Aorta (tissue), 5 donors: ENCODE data around the gene IL17C. TPM values are rescaled to one million over a fixed set of nuclear protein-coding genes. Genes with fewer than 3 reads are reported as not detected.

Experiments
- ATAC-seq: fragments of 200-7000 bp; cut with Tn5 transposase; one replicate; pipeline ENCODE4 v1.9.1; 2022; ENCODE audit warnings: moderate library complexity; ENCODE audit not compliant: low FRiP score
- DNase-seq, 2 donors: peaks; one replicate each; pipeline ENCODE4 v3.0.0-alpha.2; 2020
- H3K27ac ChIP-seq, 2 donors: one replicate each; pipeline ENCODE4 v1.5.1; 2013; ENCODE audit warnings: low read length in 2 of 2, mild to moderate bottlenecking in 2 of 2, moderate library complexity in 2 of 2, control low read depth in 1 of 2, inconsistent platforms in 1 of 2, low read depth in 1 of 2
- H3K27me3 ChIP-seq, 2 donors: one replicate each; pipeline ENCODE4 v1.6.1; 2013; ENCODE audit warnings: control low read depth in 1 of 2, low read length in 1 of 2, mild to moderate bottlenecking in 1 of 2, moderate library complexity in 1 of 2; ENCODE audit not compliant: insufficient read depth in 2 of 2, control insufficient read depth in 1 of 2
- H3K36me3 ChIP-seq, 2 donors: one replicate each; pipeline ENCODE4 v1.6.1; 2013; ENCODE audit warnings: control low read depth in 1 of 2, low read length in 1 of 2, mild to moderate bottlenecking in 1 of 2; ENCODE audit not compliant: insufficient read depth in 2 of 2, control insufficient read depth in 1 of 2
- H3K4me1 ChIP-seq, 2 donors: one replicate each; pipeline ENCODE4 v1.6.1; 2013; ENCODE audit warnings: low read length in 2 of 2, control low read depth in 1 of 2, mild to moderate bottlenecking in 1 of 2, moderate library complexity in 1 of 2; ENCODE audit not compliant: insufficient read depth in 2 of 2, control insufficient read depth in 1 of 2
- H3K4me3 ChIP-seq, 2 donors: one replicate each; pipeline ENCODE4 v1.5.1; 2013; ENCODE audit warnings: low read length in 2 of 2, control low read depth in 1 of 2, mild to moderate bottlenecking in 1 of 2
- H3K9me3 ChIP-seq: one replicate; pipeline ENCODE4 v1.6.1; 2013; ENCODE audit warnings: mild to moderate bottlenecking, low read length; ENCODE audit not compliant: control insufficient read depth
- WGBS, 2 donors: extraction: QIAGEN DNeasy Blood & Tissue Kit; methylation state at CpG; one replicate each; pipeline ENCODE4 v1.1.7; 2013; 5-methylcytosine and 5-hydroxymethylcytosine counted together
- intact Hi-C, 2 donors: fragments of 100-400 bp; cut with DNase I; formaldehyde crosslinking; loops; one replicate each; pipeline versions ENCODE4 v1.14.2 to v1.15.0; 2022
- polyA plus RNA-seq, 2 donors: library from polyadenylated mRNA; stranded (reverse); fragments of 200-250 nt; gene quantifications; one replicate each; pipeline ENCODE4 v1.2.3, GENCODE V29; 2013
- total RNA-seq, 2 donors: library from RNA; stranded (reverse); fragmentation: NEBNext Ultra II Directional; extraction: Animal tissue kit (Norgen Biotek cat#: 25700); gene quantifications; one replicate each; pipeline ENCODE4 v1.2.1, GENCODE V29; 2021
- donor health status: healthy with polysubstance abuse.
- donor health status: Bipolar disorder and iron deficiency.
- donor health status: DM: no; HTN: no; CAD: no.
- donor health status: DM: no; HTN: no; CAD: no.
- donor health status: DM: yes; HTN: yes; CAD: no.

Gene IL17C
- total and polyA plus RNA-seq, 4 donors = not detected

DNA sequence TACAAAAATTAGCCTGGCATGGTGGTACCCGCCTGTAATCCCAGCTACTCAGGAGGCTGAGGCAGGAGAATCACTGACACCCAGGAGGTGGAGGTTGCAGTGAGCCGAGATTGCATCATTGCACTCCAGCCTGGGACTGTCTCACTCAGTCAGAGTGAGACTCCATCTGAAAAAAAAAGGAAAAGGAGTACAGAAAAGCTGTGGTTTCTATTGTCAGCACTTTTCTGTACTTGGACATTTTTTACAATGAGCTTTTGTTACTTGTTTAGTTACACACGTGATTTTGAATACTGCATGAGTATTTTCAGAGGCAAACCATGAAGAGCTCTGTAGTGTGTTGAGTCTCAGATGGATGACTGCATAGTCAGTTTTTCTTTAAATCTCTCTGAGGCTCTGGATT lies 41.9 kb upstream of the IL17C start:
- no peak overlapping the region for H3K4me3 ChIP-seq
- peaks cover 3 to 18% of the 10 kb centered on the region in 2 donors for H3K36me3 ChIP-seq
- no peak for DNase-seq
- H3K9me3 ChIP-seq = no peaks in the 10 kb centered on the region
- H3K4me1 ChIP-seq = no peaks in the 10 kb centered on the region
- H3K27me3 ChIP-seq = no peaks in the 10 kb centered on the region
- no peak overlapping the region for H3K27ac ChIP-seq
- WGBS, 2 donors = 79 to 92% methylated on average over 3 of the region's 3 CpGs
- intact Hi-C loops = no loop called here
- no peak for ATAC-seq

DNA sequence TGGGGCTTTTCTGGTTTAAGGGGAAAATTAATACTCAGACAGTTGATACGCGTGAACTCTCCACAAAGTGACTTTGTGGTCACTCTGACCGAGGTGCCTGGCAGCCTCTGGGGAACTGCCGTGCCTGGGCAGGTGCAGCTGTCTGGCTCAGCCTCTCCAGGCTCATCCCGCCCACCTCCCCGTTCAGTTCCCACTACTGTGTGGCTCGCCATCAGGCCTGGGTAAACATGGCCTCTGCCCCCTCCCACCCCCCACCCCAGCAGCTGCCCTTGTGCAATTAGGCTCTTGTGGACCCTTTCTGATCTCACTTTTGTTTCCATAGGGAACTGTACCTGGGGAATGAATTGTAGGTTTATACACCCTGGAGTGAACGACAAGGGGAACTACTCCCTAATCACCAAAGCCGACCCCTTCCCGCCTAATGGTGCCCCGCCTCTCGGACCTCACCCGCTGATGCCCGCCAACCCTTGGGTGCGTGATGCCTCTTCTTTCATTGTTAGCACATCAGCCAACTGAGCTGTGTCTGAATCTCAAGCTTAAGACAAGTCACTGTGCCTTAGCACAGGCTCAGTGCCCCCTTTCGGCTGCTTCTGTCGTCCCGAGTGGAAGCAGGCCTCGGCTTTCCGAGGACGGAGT lies 40.4 kb upstream of the IL17C start:
- DNase-seq = no peak
- no peak for ATAC-seq
- H3K9me3 ChIP-seq = no peaks in the 10 kb centered on the region
- H3K27me3 ChIP-seq = no peaks in the 10 kb centered on the region
- no peak overlapping the region for H3K27ac ChIP-seq
- H3K36me3 ChIP-seq = peaks cover 3 to 15% of the 10 kb centered on the region in 2 donors
- H3K4me3 ChIP-seq = no peak overlapping the region
- 86 to 87% methylated on average over 21 of the region's 21 CpGs for WGBS, 2 donors
- no peaks in the 10 kb centered on the region for H3K4me1 ChIP-seq
- intact Hi-C loops = no loop called here

DNA sequence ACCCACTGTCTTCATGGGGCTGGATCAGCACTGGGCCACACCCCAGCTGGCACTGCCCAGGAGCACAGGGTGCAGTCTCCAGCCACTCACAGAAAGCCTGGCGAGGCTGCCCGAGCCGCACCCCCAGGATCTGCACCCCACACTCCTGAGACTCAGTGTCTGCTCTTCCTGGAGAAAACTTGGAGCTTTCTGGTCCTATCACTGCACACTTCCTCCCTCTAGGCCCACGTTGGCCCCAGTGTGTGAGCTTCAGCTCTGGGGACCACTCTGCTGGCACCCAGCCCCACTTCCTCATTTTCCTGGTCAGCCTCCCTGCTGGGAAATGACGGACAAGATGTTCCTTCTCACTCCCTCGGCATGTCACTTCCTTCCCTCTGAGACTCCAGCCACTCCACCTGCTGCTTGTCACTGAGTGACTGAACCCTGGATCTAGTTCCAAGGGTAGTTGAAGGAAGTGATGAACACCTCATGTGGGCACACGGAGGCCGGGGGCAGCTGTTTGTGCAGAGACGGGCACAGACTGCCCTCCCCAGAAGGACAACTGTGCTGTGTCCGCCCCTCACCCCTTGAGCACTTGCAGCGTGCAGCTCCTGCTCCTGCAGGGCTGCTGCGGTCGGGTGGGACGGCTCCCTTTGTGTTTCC lies 39.2 kb upstream of the IL17C start:
- Histone ChIP-seq H3K36me3 (peaks cover 3 to 13% of the 10 kb centered on the region in 2 donors), H3K27ac (no peak overlapping the region), H3K4me3 (no peak overlapping the region), H3K4me1 (no peaks in the 10 kb centered on the region), H3K9me3 (no peaks in the 10 kb centered on the region), H3K27me3 (no peaks in the 10 kb centered on the region)
- ATAC-seq (peak; percentile 69), DNase-seq (peak in 1 of 2 donors; percentile 94)
- intact Hi-C loops = no loop called here
- WGBS, 2 donors = 81 to 88% methylated on average over 14 of the region's 14 CpGs

DNA sequence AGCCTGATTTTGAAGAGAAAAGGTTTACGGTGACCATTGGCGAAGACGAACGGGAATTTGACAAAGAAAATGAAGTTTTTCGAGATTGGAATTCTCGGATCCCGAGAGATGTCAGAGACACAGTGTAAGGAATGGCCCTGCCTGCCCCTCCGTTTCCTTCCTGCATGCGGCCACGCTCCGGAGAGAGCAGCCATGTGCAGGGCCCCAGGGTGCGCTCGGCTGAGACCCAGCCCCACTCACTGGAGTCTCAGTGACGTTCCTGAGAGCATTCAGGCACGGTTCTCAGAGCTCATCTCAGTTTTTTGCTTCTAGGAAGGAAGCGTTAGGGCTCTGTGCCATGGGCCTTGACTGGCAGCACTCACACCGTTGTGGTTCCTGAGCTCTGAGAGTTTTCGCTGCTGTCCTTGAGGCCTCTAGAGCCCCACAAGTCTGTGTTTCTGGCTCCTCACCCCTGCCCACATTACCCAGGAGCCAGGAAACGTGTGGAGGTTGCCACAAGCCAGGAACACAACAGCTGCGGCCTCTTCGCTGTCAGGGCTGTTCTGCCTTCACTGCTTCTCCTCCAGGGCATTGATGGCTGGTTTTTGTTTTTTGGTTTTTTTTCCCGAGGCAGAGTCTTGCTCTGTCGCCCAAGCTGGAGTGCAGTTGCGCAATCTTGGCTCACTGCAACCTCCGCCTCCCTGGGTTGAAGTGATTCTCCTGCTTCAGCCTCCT lies 38.4 kb upstream of the IL17C start:
- Histone ChIP-seq H3K27ac (no peak overlapping the region), H3K4me3 (no peak overlapping the region), H3K27me3 (no peaks in the 10 kb centered on the region), H3K9me3 (no peaks in the 10 kb centered on the region), H3K36me3 (peaks cover 3 to 13% of the 10 kb centered on the region in 2 donors), H3K4me1 (no peaks in the 10 kb centered on the region)
- ATAC-seq (peak; percentile 24), DNase-seq (no peak)
- intact Hi-C loops = no loop called here
- 86 to 90% methylated on average over 25 of the region's 25 CpGs for WGBS, 2 donors

DNA sequence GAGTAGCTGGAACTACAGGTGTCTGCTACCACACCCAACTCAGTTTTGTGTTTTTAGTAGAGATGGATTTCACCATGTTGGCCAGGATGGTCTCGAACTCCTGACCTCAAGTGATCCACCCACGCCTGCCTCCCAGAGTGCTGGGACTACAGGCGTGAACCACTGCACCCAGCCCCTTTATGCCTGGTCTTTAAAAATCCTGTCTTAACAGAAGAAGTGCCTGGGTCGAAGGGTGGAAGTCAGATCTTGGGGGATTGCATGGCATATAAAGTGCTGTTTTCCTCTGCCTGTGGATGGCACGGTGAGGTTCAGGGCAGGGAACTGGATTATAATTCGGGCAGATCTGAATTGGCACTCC lies 37.9 kb upstream of the IL17C start:
- ATAC-seq (no peak), DNase-seq (no peak)
- Histone ChIP-seq H3K9me3 (no peaks in the 10 kb centered on the region), H3K4me3 (no peak overlapping the region), H3K4me1 (no peaks in the 10 kb centered on the region), H3K27me3 (no peaks in the 10 kb centered on the region), H3K27ac (no peak overlapping the region), H3K36me3 (peaks cover 3 to 13% of the 10 kb centered on the region in 2 donors)
- intact Hi-C loops = no loop called here
- WGBS, 2 donors = 92 to 93% methylated on average over 6 of the region's 6 CpGs

DNA sequence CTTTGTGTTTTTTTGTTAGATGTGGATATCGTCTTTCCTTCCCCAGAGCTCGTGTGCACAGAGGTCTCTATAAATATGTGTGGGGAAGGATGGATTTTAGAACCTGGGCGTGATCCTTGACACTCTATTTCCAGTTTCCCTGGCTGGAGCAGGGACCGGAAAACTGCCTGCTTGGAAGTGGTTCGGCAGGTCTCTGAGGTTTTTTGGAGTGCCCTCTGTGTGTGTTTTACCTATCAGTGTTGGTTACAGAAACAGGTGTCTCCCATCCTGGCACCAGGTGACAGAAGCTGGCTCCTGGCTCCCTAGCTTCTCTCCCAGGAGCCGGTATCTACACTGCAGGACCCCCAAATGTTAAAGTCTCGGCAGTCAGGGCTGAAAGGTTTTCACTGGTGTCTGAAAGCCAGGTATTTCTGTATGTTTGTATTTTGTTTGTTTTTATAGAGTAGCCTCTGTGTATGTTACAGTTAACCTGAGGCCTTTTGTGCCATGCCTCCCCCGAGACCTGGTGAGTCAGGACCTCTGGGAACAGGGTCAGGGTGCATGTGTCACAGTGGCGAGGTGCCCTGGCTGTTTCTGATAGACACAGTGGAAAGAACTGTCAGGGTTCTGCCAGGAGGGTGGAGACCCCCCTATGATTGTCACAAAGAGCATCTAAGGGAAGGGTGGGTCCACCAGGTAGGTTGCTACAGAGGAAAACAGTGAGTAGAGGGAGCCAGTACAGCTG lies 36.9 kb upstream of the IL17C start:
- Histone ChIP-seq H3K9me3 (no peaks in the 10 kb centered on the region), H3K36me3 (peaks cover 3 to 16% of the 10 kb centered on the region in 2 donors), H3K27me3 (no peaks in the 10 kb centered on the region), H3K27ac (no peak overlapping the region), H3K4me1 (no peaks in the 10 kb centered on the region), H3K4me3 (no peak overlapping the region)
- intact Hi-C loops = no loop called here
- DNase-seq (no peak), ATAC-seq (no peak)
- WGBS, 2 donors = 85 to 88% methylated on average over 9 of the region's 9 CpGs

DNA sequence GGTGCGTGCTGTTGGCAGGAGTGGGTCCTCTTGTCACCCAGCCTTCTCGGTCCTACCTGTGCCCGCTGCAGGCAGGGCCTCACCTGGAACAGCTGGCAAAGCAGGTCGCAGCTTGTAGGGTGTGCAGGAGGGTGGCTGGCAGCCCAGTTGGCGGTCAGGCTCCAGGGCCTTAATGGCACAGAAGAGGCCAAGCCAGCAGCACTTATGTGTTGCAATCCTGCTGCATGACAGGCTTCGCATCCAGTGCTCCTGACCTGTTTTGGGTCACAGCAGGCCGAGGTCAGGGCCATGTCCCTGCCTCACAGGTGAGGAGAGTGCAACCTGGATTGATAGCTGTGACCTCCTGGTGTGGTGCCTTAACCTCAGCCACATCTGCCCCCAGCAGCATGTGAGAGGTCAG lies 36.3 kb upstream of the IL17C start:
- WGBS, 2 donors = 83 to 90% methylated on average over 7 of the region's 7 CpGs
- Histone ChIP-seq H3K9me3 (no peaks in the 10 kb centered on the region), H3K27me3 (no peaks in the 10 kb centered on the region), H3K4me3 (no peak overlapping the region), H3K4me1 (no peaks in the 10 kb centered on the region), H3K27ac (no peak overlapping the region), H3K36me3 (peaks cover 3 to 16% of the 10 kb centered on the region in 2 donors)
- no peak for DNase-seq
- intact Hi-C loops = no loop called here
- ATAC-seq = no peak

DNA sequence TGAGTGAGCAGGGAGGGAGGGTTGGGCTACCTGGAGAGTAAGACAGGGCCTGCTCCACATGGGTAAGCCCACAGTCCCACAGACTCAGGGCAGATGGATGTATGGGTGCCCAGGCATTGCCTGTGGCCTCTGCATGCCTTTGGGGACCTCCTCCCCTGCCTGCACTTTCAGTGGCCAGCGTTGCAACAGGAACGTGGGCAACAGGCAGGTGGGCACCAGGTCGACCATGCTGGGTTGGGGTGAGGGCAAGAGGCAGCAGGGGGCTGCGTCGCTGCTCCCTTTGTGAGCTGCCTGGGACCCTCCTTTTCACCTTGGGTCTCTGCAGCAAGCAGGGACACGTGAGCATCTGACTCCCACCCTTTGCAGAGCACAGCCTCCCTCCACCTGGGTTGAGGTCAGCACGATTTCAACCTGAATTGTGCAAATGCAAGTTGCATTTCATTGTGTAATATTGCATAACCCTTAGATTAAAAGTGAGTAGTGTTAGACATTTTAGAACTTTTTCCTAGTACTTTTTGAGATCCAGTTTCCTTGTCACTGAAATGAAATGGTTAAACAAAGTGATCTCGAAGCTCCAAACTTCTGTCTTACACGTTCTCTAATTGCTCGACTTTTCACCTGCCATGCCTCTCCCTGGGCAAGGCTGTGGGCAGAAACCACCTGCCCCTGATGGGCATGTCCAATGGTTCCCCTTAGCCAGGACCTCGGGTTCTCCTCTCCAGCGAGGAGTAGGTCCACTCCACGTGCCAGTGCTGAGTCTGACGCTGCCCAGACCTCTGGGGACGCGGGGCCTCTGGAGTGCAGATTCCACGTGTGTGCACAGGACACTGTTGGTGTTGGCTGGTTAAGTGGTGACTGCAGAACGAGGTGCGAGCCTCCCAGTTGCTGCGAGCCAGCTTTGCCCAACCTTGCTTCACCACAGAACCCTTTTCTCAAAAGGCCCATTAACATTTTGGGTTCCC lies 32.9 kb upstream of the IL17C start:
- 58 to 62% methylated on average over 20 of the region's 20 CpGs for WGBS, 2 donors
- H3K36me3 ChIP-seq = peaks cover 3 to 7% of the 10 kb centered on the region in 2 donors
- DNase-seq (no peak), ATAC-seq (no peak)
- intact Hi-C loops = no loop called here
- H3K9me3 ChIP-seq = no peaks in the 10 kb centered on the region
- no peak overlapping the region for H3K27ac ChIP-seq
- H3K4me1 ChIP-seq = no peaks in the 10 kb centered on the region
- no peak overlapping the region for H3K4me3 ChIP-seq
- H3K27me3 ChIP-seq = no peaks in the 10 kb centered on the region
